HG02798 (cell line): ENCODE measurements around the gene ALDH1B1.

ENCODE experiments used
- ATAC-seq: cut with Tn5 transposase; IDR thresholded peaks from one replicate; pipeline ENCODE4 v1.9.1; 2021; ENCODE audit warnings: mild to moderate bottlenecking; ENCODE audit not compliant: unreplicated experiment, poor library complexity

Gene ALDH1B1

GRCh38 chr9:38435521-38435920 lies 43.0 kb downstream of the ALDH1B1 start:
- no peak for ATAC-seq

DNA sequence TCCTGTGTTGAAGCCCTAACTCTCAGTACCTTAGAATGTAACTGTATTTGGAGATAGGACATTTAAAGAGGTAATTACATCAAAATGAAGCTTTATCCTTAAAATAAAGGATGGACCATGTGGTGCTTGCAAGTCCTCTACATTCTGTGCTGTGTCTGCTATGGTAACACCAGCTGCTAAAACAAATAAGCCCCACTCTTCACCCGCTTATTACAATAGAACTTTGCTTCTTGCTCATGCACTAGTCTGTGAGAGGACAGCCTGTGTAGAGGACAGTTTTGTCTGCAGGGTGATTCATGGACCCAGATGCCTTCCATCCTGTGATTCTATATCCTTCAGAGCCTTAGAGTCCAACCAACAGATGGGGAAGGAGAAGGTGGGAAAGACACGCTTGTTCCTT lies 44.2 kb downstream of the ALDH1B1 start:
- ATAC-seq, result no peak

- no peak for ATAC-seq
Observed at GRCh38 chr9:38437193-38437823, 44.8 kb downstream of the ALDH1B1 start.

GRCh38 chr9:38439291-38439915 lies 46.9 kb downstream of the ALDH1B1 start:
- ATAC-seq, result no peak

DNA sequence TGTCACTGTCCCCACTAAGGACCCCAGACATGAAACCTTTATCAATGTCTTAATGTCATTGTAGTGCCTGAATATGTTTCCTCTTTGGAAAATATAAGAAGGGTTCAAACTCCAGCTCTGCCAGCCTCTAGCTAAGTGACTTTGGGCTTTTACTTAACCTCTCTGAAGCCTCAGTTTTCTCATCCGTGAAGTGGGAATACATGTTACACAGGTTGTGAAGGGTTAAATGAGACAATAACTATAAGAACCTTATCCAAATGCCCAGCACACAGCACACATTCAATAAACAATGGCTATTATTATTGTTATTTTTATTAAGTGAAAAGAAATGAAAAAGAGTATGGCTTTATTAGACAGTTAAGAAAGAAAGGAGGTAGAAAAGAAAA lies 47.4 kb downstream of the ALDH1B1 start:
- ATAC-seq, result no peak

- no peak for ATAC-seq
Observed at GRCh38 chr9:38440516-38440915, 48.0 kb downstream of the ALDH1B1 start.

- no peak for ATAC-seq
Observed at GRCh38 chr9:38441347-38442085, 49.0 kb downstream of the ALDH1B1 start.

DNA sequence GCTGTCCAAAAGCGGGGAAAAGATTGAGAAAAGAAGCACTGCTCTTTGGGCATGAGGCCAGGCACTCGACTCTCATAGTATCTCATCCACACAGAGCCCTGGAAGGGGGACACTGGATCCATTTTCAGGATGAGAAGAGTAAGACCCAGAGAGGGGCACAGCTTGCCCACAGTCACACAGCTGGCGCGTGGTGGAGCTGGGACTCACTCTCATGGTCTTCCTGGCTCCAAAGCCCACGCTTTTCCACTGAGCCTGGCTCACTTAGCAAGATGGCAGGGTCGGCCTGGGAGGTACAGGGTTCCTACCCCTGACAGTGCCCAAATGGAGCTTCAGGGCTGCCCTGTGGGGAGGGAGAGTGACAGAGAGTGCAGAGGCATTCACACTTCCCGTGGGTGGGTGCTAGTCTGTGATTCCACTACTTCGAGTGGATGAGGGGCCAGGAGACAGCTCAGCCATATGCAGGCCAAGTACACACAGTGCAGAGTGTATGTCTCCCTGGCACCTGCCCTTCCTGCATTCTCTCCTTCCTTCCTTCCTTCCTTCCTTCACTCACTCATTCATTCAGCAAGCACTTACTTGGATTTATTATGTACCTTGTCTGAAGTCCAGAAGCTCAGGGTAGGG lies 50.1 kb downstream of the ALDH1B1 start:
- no peak for ATAC-seq

- ATAC-seq, result no peak
Observed at GRCh38 chr9:38443181-38443580, 50.7 kb downstream of the ALDH1B1 start.

GRCh38 chr9:38443597-38443996 lies 51.1 kb downstream of the ALDH1B1 start:
- no peak for ATAC-seq

GRCh38 chr9:38445154-38446043 lies 52.9 kb downstream of the ALDH1B1 start:
- ATAC-seq, result peak; percentile 85

DNA sequence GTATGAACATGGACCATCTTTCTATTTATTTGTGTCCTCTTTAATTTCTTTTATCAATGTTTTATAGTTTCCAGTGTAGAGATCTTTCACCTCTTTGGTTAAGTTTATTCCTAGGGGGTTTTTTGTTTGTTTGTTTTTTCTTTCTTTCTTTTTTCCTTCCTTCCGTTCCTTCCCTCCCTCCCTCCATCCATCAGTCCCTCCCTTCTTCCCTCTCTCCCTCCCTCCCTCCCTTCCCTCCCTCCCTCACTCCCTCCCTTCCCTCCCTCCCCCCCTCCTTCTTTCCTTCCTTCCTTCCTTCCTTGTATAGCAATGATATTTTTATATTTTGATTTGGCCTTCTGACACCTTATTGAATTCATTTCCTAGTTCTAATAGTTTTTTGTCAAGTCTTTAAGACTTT lies 55.2 kb downstream of the ALDH1B1 start:
- ATAC-seq, result no peak
